Lung (tissue), 12 donors: ENCODE data around the gene CRY2. TPM values are rescaled to one million over a fixed set of nuclear protein-coding genes. Genes with fewer than 3 reads are reported as not detected.

Experiments used
- ATAC-seq: fragments of 200-7000 bp; cut with Tn5 transposase; one replicate; pipeline ENCODE4 v1.9.1; 2020; ENCODE audit warnings: moderate number of reproducible peaks; ENCODE audit not compliant: insufficient read depth, low FRiP score
- DNase-seq, 3 donors: peaks; one replicate each; pipeline ENCODE4 v3.0.0-alpha.2; 2013 to 2017
- H3K27ac ChIP-seq, 2 donors: one replicate each; pipeline ENCODE4 v1.5.1; 2013; ENCODE audit warnings: mild to moderate bottlenecking in 2 of 2, moderate library complexity in 2 of 2, control low read depth in 1 of 2, inconsistent platforms in 1 of 2, low read depth in 1 of 2, low read length in 1 of 2
- H3K27me3 ChIP-seq, 3 donors: one replicate each; pipeline ENCODE4 v1.5.1; 2013; ENCODE audit warnings: low read length in 2 of 3; ENCODE audit not compliant: control insufficient read depth in 3 of 3, insufficient read depth in 3 of 3
- H3K36me3 ChIP-seq, 4 donors: one replicate each; pipeline ENCODE4 v1.5.1; 2013; ENCODE audit warnings: low read length in 4 of 4, mild to moderate bottlenecking in 1 of 4, moderate library complexity in 1 of 4; ENCODE audit not compliant: control insufficient read depth in 4 of 4, insufficient read depth in 4 of 4
- H3K4me1 ChIP-seq, 5 donors: one replicate each; pipeline ENCODE4 v1.5.1; 2013; ENCODE audit warnings: low read length in 5 of 5, mild to moderate bottlenecking in 2 of 5, moderate library complexity in 1 of 5; ENCODE audit not compliant: control insufficient read depth in 5 of 5, insufficient read depth in 5 of 5
- H3K4me3 ChIP-seq: one replicate; pipeline ENCODE4 v1.5.1; 2013; ENCODE audit warnings: mild to moderate bottlenecking, control low read depth, moderate library complexity
- H3K9ac ChIP-seq, 2 donors: one replicate each; pipeline ENCODE4 v1.5.1; 2013; ENCODE audit warnings: low read length in 2 of 2, control low read depth in 1 of 2; ENCODE audit not compliant: insufficient read depth in 1 of 2
- H3K9me3 ChIP-seq, 4 donors: one replicate each; pipeline ENCODE4 v1.5.1; 2013; ENCODE audit warnings: low read length in 3 of 4, mild to moderate bottlenecking in 1 of 4, moderate library complexity in 1 of 4; ENCODE audit not compliant: control insufficient read depth in 4 of 4, insufficient read depth in 3 of 4
- CTCF ChIP-seq: IDR thresholded peaks from 2 replicates; pipeline ENCODE4 v1.5.1; 2012; ENCODE audit warnings: mild to moderate bottlenecking; ENCODE audit errors: control extremely low read depth, extremely low read depth
- WGBS, 2 donors: extraction: QIAGEN DNeasy Blood & Tissue Kit; methylation state at CpG; one replicate each; pipeline ENCODE4 v1.1.7; 2013; 5-methylcytosine and 5-hydroxymethylcytosine counted together
- polyA plus RNA-seq, 2 donors: library from polyadenylated mRNA; stranded (reverse); fragments of 200-250 nt; gene quantifications; one replicate each; pipeline ENCODE4 v1.2.1, GENCODE V29; 2013
- total RNA-seq, 2 donors: library from RNA; depleted of rRNA in 1 of 2; stranded (reverse); fragments of >200 nt in 1 of 2; gene quantifications; one replicate each; pipeline ENCODE4 v1.2.1, GENCODE V29; 2014 to 2021
- donor health status: control.
- donor health status: control.
- donor health status: Bipolar disorder and iron deficiency.
- donor health status: healthy.
- donor health status: DM: yes; HTN: yes; CAD: no.

Gene CRY2
- total and polyA plus RNA-seq, 4 donors, result 16.2 to 55.0 (median 34.2) TPM

- peak overlapping the region in 1 of 2 donors; percentile 42 for H3K9ac ChIP-seq
- peaks cover 0 to 3% (median 0%) of the 10 kb centered on the region in 3 donors for H3K27me3 ChIP-seq
- ATAC-seq (peak; percentile 74), DNase-seq (peak; percentile 64 to 76 (median 71))
- H3K4me1 ChIP-seq, result peaks cover 3 to 21% (median 16%) of the 10 kb centered on the region in 5 donors
- H3K27ac ChIP-seq, result peak overlapping the region; percentile 85 to 96
- peaks cover 0 to 12% (median 0%) of the 10 kb centered on the region in 4 donors for H3K36me3 ChIP-seq
- TF ChIP-seq CTCF, result no peak
- peak overlapping the region; percentile 93 for H3K4me3 ChIP-seq
- H3K9me3 ChIP-seq, result no peaks in the 10 kb centered on the region
- 0 to 1% methylated on average over 65 to 70 of the region's 70 CpGs for WGBS, 2 donors
Measured at GRCh38 chr11:45803971-45804760, 43.1 kb upstream of the CRY2 start.

GRCh38 chr11:45804761-45805304 is 42.4 kb upstream of the CRY2 start, which contains the start of gene SLC35C1:
SLC35C1 (plus strand) TSS chr11:45805149; CDS start chr11:45805802, 653 bp downstream.
- 0 to 1% methylated on average over 32 to 49 of the region's 49 CpGs for WGBS, 2 donors
- TF ChIP-seq CTCF, result peak; percentile 10
- H3K27me3 ChIP-seq, result peaks cover 0 to 3% (median 0%) of the 10 kb centered on the region in 3 donors

GRCh38 chr11:45805305-45806071 is 41.8 kb upstream of the CRY2 start:
- H3K4me1 ChIP-seq, result peaks cover 3 to 25% (median 14%) of the 10 kb centered on the region in 5 donors
- H3K27me3 ChIP-seq, result peaks cover 0 to 3% (median 0%) of the 10 kb centered on the region in 3 donors
- ATAC-seq, result peak; percentile 20
- no peaks in the 10 kb centered on the region for H3K9me3 ChIP-seq
- peaks cover 0 to 19% (median 0%) of the 10 kb centered on the region in 4 donors for H3K36me3 ChIP-seq
- H3K9ac ChIP-seq, result peak overlapping the region in 1 of 2 donors; percentile 53
- peak overlapping the region; percentile 61 to 89 for H3K27ac ChIP-seq
- H3K4me3 ChIP-seq, result peak overlapping the region; percentile 93
- peak; percentile 50 to 54 (median 51) for DNase-seq
- TF ChIP-seq CTCF, result no peak
- 18 to 29% methylated on average over 27 to 29 of the region's 29 CpGs for WGBS, 2 donors

More at GRCh38 chr11:45804761-45805304, 42.4 kb upstream of the CRY2 start, which contains the start of gene SLC35C1:
- ATAC-seq, result peak; percentile 95
- Histone ChIP-seq H3K4me1 (peaks cover 3 to 25% (median 14%) of the 10 kb centered on the region in 5 donors), H3K4me3 (peak within 1 kb of the TSS; percentile 93), H3K9ac (peak within 1 kb of the TSS in 1 of 2 donors; percentile 53), H3K36me3 (peaks cover 0 to 16% (median 0%) of the 10 kb centered on the region in 4 donors), H3K27ac (peak within 1 kb of the TSS; percentile 85 to 96), H3K9me3 (no peaks in the 10 kb centered on the region)
- peak; percentile 96 for DNase-seq
